ENCODE results near the gene ATP7A. TPM values are rescaled to one million over a fixed set of nuclear protein-coding genes. Genes with fewer than 3 reads are reported as not detected.
"Not testable (repeated sequence)": the region's sequence is repeated elsewhere in the genome, so short reads cannot be mapped to it uniquely, and the experiment has no call there.

The ATP7A gene
- total and polyA plus RNA-seq, 5 donors = 1.6 to 11.5 (median 7.3) TPM

DNA sequence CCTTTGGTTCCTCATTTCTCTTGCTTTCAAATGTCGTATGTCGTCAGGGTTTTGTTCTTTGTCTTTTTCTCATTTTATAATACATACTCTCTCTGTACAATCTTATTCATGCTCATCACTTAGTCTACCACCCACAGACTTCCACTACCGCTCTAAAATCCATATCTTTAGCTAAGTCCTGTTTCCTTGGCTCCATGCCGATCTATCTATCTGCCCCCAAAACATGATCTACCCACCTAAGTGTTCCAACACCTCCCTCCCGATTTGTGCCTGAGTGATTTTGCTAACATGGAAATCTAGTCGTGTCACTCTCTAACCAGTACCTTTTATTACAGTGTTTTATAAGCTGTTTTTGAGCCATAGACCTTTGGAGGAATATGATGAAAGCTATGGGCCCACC, 124.6 kb downstream of the ATP7A start:
- Histone ChIP-seq H3K4me1 (ENCODE audit: control insufficient read depth, insufficient read depth, low read length) (no peaks in the 10 kb centered on the region), H3K4me3 (ENCODE audit: low read length) (no peak overlapping the region), H3K9me3 (ENCODE audit: control insufficient read depth, low read length) (no peaks in the 10 kb centered on the region), H3K27ac (ENCODE audit: low read length) (no peak overlapping the region), H3K27me3 (ENCODE audit: control insufficient read depth, insufficient read depth) (no peaks in the 10 kb centered on the region)
- ATAC-seq (no peak), DNase-seq (no peak)
- intact Hi-C loops (cut with DNase I) = no loop called here
- WGBS = 89% methylated on average over 6 of the region's 6 CpGs

DNA sequence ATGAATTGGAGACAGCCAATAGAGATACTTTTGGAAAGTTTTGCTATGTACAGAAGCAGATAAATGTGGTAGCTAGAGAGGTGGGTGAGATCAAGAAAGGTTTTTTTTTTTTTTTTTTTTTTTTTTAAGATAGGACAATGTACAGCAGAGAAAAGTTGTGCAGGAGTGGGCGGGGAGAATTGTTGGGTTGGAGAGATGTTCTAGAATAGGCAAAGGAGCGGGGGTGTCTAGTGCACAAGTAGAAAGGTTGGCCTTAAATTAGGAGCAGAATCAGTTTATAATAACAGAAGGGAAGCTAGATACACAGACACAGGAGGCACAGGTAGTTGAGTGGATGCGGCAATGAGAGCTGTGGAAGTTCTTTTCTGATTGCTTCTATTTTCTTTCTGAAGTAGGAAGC, 127.4 kb downstream of the ATP7A start:
- intact Hi-C loops (cut with DNase I) = no loop called here
- no peaks in the 10 kb centered on the region for H3K9me3 ChIP-seq (ENCODE audit: control insufficient read depth, low read length)
- WGBS = 100% methylated on average over 3 of the region's 3 CpGs

DNA sequence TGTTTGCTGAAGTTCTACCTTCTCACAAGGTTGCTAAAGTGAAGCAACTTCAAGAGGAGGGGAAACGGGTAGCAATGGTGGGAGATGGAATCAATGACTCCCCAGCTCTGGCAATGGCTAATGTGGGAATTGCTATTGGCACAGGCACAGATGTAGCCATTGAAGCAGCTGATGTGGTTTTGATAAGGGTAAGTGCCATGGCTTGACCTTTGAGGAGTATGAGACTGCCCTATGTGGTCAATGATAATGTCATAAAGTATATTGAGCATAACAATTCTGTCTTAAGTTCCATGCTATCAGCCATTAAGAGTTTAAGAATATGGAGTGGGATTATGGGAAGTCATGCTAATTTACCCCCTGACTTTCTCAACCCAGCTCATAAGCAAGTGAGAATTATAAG, 132.1 kb downstream of the ATP7A start:
- Histone ChIP-seq H3K27ac (ENCODE audit: low read length) (no peak overlapping the region), H3K27me3 (ENCODE audit: control insufficient read depth, insufficient read depth) (no peaks in the 10 kb centered on the region), H3K4me1 (ENCODE audit: control insufficient read depth, insufficient read depth, low read length) (no peaks in the 10 kb centered on the region), H3K4me3 (ENCODE audit: low read length) (no peak overlapping the region), H3K9me3 (ENCODE audit: control insufficient read depth, low read length) (no peaks in the 10 kb centered on the region)
- 97% methylated on average over 1 of the region's 1 CpG for WGBS
- no peak for ATAC-seq
- intact Hi-C loops (cut with DNase I) = no loop called here
- DNase-seq = no peak

More for the DNA sequence above, 127.4 kb downstream of the ATP7A start:
- no peak for DNase-seq
- ATAC-seq = no peak
- Histone ChIP-seq H3K27ac (ENCODE audit: low read length) (no peak overlapping the region), H3K4me3 (ENCODE audit: low read length) (no peak overlapping the region), H3K27me3 (ENCODE audit: control insufficient read depth, insufficient read depth) (no peaks in the 10 kb centered on the region), H3K4me1 (ENCODE audit: control insufficient read depth, insufficient read depth, low read length) (no peaks in the 10 kb centered on the region)

DNA sequence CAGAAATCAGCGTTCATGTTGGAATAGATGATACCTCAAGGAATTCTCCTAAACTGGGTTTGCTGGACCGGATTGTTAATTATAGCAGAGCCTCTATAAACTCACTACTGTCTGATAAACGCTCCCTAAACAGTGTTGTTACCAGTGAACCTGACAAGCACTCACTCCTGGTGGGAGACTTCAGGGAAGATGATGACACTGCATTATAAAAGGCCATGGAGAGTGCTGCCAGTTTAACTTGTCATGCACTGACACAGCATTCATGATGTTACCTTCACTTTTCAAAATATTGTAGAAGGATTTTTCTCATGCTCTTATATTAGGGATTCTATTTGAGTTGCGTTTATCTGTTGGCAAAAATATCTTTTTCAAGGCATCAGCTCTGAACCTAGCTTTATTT, 135.9 kb downstream of the ATP7A start:
- DNase-seq = no peak
- Histone ChIP-seq H3K4me3 (ENCODE audit: low read length) (no peak overlapping the region), H3K4me1 (ENCODE audit: control insufficient read depth, insufficient read depth, low read length) (no peaks in the 10 kb centered on the region), H3K27me3 (ENCODE audit: control insufficient read depth, insufficient read depth) (no peaks in the 10 kb centered on the region), H3K27ac (ENCODE audit: low read length) (no peak overlapping the region), H3K9me3 (ENCODE audit: control insufficient read depth, low read length) (no peaks in the 10 kb centered on the region)
- ATAC-seq = no peak
- WGBS = 85% methylated on average over 4 of the region's 4 CpGs
- intact Hi-C loops (cut with DNase I) = no loop called here

DNA sequence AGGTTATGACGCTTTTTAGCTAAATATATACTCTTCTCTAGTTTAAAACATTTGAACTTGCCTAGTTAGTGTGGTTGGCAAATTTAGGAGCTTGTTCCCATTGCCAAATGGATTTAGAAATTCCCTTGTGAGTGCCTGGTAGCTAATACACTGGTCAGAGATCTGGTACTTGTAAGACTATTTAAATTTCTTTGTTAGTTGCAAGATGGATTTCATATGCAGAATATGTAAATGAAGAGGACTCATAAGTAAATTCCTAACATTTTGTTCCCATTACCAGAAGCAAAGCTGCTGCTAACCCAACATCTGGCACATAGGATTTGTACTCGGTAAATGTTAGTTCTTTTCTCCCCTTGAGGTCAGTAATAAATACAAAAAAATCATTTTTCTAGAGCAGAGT, 137.6 kb downstream of the ATP7A start:
- DNase-seq (no peak), ATAC-seq (no peak)
- Histone ChIP-seq H3K4me3 (ENCODE audit: low read length) (no peak overlapping the region), H3K9me3 (ENCODE audit: control insufficient read depth, low read length) (no peaks in the 10 kb centered on the region), H3K27ac (ENCODE audit: low read length) (no peak overlapping the region), H3K27me3 (ENCODE audit: control insufficient read depth, insufficient read depth) (no peaks in the 10 kb centered on the region), H3K4me1 (ENCODE audit: control insufficient read depth, insufficient read depth, low read length) (no peaks in the 10 kb centered on the region)
- 75% methylated on average over 2 of the region's 2 CpGs for WGBS
- intact Hi-C loops (cut with DNase I) = no loop called here

DNA sequence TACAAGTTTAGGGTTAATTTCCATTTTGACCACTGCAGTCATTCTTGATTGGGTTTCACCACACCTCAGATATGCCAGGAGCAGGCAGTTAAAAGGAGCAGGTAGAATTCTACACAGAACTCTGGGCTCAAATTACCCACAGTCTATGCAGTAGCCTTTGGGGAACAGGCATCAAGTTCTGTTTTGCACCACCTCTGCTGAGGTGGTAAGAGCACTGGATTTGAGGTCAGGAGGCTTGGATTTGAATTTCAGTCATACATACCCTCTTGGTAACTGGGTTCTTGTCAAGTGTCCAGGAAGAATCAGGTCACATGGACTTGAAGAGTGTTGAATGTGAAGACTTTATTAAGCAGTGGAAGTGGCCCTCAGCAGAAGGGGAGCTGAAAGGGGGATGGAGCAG, 153.2 kb downstream of the ATP7A start:
- H3K27ac ChIP-seq (ENCODE audit: low read length) = no peak overlapping the region
- H3K27me3 ChIP-seq (ENCODE audit: control insufficient read depth, insufficient read depth) = no peaks in the 10 kb centered on the region
- H3K4me1 ChIP-seq (ENCODE audit: control insufficient read depth, insufficient read depth, low read length) = no peaks in the 10 kb centered on the region
- intact Hi-C loops (cut with DNase I) = no loop called here
- no peak for DNase-seq
- ATAC-seq = no peak
- H3K9me3 ChIP-seq (ENCODE audit: control insufficient read depth, low read length) = no peaks in the 10 kb centered on the region
- no peak overlapping the region for H3K4me3 ChIP-seq (ENCODE audit: low read length)

DNA sequence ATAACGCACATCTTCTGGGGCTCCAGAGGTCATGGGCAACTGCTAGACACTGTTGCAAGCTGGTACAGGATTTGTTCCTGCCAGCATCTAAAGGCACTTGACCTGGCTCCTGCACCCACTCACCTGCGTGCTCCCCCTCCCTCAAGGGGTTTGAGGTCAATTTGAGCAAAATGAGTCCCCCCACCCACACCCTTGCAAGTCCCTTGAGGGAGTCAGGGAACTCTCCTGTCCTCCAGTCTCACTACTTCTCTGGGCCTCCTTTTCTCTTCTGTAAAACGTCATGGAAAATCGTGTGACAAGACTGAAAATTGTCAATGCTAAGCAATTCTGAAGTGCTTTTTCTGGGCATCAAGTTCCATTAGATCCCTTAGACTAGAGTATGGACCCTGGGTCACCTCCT, 153.7 kb downstream of the ATP7A start:
- no peaks in the 10 kb centered on the region for H3K9me3 ChIP-seq (ENCODE audit: control insufficient read depth, low read length)
- ATAC-seq (no peak), DNase-seq (no peak)
- no peaks in the 10 kb centered on the region for H3K4me1 ChIP-seq (ENCODE audit: control insufficient read depth, insufficient read depth, low read length)
- H3K27ac ChIP-seq (ENCODE audit: low read length) = no peak overlapping the region
- intact Hi-C loops (cut with DNase I) = no loop called here
- H3K4me3 ChIP-seq (ENCODE audit: low read length) = no peak overlapping the region
- 88% methylated on average over 4 of the region's 4 CpGs for WGBS
- no peaks in the 10 kb centered on the region for H3K27me3 ChIP-seq (ENCODE audit: control insufficient read depth, insufficient read depth)

DNA sequence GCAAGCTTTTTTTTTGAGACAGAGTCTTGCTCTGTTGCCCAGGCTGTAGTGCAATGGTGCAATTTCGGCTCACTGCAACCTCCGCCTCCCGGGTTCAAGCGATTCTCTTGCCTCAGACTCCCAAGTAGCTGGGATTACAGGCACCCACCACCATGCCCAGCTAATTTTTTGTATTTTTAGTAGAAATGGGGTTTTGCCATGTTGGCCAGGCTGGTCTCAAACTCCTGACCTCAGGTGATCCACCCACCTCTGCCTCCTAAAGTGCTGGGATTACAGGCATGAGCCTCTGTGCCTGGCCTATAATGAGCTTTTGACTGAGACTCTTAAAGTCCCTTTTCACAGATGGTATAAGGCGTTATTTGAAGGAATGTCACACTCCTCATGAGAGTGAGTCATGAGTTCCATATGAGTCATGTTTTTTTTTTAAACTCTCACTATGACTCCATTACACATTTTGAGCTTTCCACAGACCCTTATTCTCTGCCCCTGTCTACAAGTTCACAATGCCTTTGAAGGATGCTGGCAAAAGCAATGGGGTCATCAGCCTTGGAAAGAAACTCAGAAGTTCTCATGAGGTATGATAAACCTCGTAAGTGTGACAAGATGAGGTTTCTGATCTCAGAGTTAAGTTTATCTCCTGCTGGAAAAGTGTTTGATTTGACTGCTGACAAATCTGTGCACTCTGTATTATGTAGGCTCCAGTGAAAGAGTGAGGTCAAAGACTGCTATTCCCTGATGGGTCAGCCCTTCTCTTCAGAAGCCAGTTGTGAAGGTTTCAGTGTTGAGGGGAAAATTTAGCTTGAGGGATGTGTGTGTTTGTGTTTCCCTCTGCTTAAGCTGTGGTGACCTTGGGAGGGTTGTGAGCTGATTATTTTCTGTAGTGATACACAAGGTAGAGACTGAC, 154.5 kb downstream of the ATP7A start:
- H3K27ac ChIP-seq (ENCODE audit: low read length); H3K9me3 ChIP-seq (ENCODE audit: control insufficient read depth, low read length); intact Hi-C loops (cut with DNase I); H3K4me3 ChIP-seq (ENCODE audit: low read length); H3K27me3 ChIP-seq (ENCODE audit: control insufficient read depth, insufficient read depth); H3K4me1 ChIP-seq (ENCODE audit: control insufficient read depth, insufficient read depth, low read length); DNase-seq: not testable (repeated sequence)
- ATAC-seq = peak in 1 of 2 donors; percentile 37
- 71% methylated on average over 6 of the region's 6 CpGs for WGBS

DNA sequence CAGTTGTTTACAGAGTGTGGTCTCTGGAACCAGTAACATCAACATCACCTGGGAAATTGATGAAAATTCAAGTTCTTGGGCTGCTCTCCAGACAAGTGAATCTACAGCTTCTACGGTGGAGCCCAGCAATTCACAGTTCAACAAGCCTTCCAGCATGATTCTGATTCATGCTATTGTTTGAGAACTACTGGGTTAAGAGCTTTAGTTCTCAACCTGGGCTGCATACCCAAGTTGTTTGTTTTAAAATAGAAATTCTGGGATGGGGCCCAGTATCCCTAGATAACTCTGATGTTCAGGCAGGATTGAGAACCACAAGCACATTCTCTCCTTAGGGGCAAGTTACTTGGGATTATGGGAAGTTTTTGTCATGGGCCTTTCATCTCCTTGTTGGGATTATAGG, 155.6 kb downstream of the ATP7A start:
- Histone ChIP-seq H3K4me3 (ENCODE audit: low read length) (no peak overlapping the region), H3K4me1 (ENCODE audit: control insufficient read depth, insufficient read depth, low read length) (no peaks in the 10 kb centered on the region), H3K9me3 (ENCODE audit: control insufficient read depth, low read length) (no peaks in the 10 kb centered on the region), H3K27ac (ENCODE audit: low read length) (no peak overlapping the region), H3K27me3 (ENCODE audit: control insufficient read depth, insufficient read depth) (no peaks in the 10 kb centered on the region)
- ATAC-seq (no peak), DNase-seq (no peak)
- intact Hi-C loops (cut with DNase I) = no loop called here
- WGBS = 97% methylated on average over 1 of the region's 1 CpG

DNA sequence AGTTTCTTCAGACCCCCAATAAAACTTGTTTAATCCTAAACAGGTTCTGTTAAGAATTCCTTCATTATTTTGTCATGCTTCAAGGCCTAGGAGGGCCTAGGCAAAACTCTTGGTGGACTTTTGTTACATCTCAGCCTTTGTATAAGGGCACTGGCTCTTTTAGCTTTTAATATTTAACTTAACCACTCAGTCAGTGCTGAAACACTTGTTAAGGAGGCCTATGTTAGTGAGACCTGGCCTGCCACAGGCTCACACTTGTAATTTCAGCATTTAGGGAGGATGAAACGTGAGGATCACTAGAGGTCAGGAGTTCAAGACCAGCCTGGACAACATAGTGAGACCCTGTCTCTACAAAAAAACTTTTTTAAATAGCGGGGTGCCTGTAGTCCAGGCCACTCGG, 160.8 kb downstream of the ATP7A start:
- Histone ChIP-seq H3K27me3 (ENCODE audit: control insufficient read depth, insufficient read depth) (no peaks in the 10 kb centered on the region), H3K4me1 (ENCODE audit: control insufficient read depth, insufficient read depth, low read length) (no peaks in the 10 kb centered on the region), H3K27ac (ENCODE audit: low read length) (no peak overlapping the region), H3K4me3 (ENCODE audit: low read length) (no peak overlapping the region), H3K9me3 (ENCODE audit: control insufficient read depth, low read length) (no peaks in the 10 kb centered on the region)
- DNase-seq (no peak), ATAC-seq (no peak)
- intact Hi-C loops (cut with DNase I) = no loop called here
- 81% methylated on average over 3 of the region's 3 CpGs for WGBS

DNA sequence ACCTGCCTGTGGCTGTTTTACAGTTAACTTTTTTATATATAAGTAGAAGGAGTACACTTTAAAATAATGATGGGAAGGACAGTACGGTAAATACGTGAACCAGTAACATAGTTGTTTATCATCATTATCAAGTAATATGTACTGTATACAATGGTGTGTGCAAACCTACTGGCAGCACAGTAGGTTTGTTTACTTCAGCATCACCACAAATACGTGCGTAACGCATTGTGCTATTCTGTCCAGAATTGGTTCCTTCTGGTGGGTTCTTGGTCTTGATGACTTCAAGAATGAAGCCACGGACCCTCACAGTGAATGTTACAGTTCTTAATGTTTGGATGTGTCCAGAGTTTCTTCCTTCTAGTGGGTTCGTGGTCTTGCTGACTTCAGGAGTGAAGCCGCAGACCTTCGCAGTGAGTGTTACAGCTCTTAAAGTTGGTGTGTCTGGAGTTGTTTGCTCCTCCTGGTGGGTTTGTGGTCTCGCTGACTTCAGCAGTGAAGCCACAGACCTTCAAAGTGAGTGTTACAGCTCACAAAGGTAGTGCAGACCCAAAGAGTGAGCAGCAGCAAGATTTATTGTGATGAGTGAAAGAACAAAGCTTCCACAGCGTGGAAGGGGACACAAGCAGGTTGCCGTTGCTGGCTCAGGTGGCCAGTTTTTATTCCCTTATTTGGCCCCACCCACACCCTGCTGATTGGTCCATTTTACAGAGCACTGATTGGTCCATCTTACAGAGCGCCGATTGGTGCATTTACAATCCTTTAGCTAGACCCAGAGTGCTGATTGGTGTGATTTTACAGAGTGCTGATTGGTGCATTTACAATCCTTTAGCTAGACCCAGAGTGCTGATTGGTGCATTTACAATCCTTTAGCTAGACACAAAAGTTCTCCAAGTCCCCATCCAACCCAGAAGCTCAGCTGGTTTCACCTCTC, 162.9 kb downstream of the ATP7A start:
- intact Hi-C loops (cut with DNase I); H3K27me3 ChIP-seq (ENCODE audit: control insufficient read depth, insufficient read depth); H3K4me3 ChIP-seq (ENCODE audit: low read length); H3K27ac ChIP-seq (ENCODE audit: low read length); ATAC-seq; DNase-seq; H3K9me3 ChIP-seq (ENCODE audit: control insufficient read depth, low read length); H3K4me1 ChIP-seq (ENCODE audit: control insufficient read depth, insufficient read depth, low read length): not testable (repeated sequence)
- 91% methylated on average over 14 of the region's 14 CpGs for WGBS
